Dendritic cell treated with granulocyte-macrophage colony-stimulating factor and Interleukin-4, amounts not matched to agents 40 ng/mL and 50 ng/mL, for 4 days (primary cell): ENCODE data around the gene DNAJB9.
A peak's percentile ranks its signal among the peaks of the same experiment; 100 is the strongest.
"Not testable (repeated sequence)": the region's sequence is repeated elsewhere in the genome, so short reads cannot be mapped to it uniquely, and the experiment has no call there.

Experiments
- H3K27ac Mint-ChIP-seq: one replicate; pipeline ENCODE4 v1.8.0; 2022; ENCODE audit warnings: mild to moderate bottlenecking, mixed read lengths
- H3K27me3 Mint-ChIP-seq: one replicate; pipeline ENCODE4 v1.8.0; 2022; ENCODE audit warnings: mild to moderate bottlenecking, mixed read lengths
- H3K36me3 Mint-ChIP-seq: one replicate; pipeline ENCODE4 v1.8.0; 2022; ENCODE audit warnings: low read depth, mixed read lengths
- H3K4me1 Mint-ChIP-seq: one replicate; pipeline ENCODE4 v1.8.0; 2022; ENCODE audit warnings: low read depth, mixed read lengths
- H3K4me3 Mint-ChIP-seq: one replicate; pipeline ENCODE4 v1.8.0; 2022; ENCODE audit warnings: mild to moderate bottlenecking, moderate library complexity, mixed read lengths
- H3K9me3 Mint-ChIP-seq: one replicate; pipeline ENCODE4 v1.8.0; 2022; ENCODE audit warnings: mixed read lengths
- intact Hi-C: fragments of 100-400 bp; cut with micrococcal nuclease; formaldehyde crosslinking; loops from one replicate; pipeline ENCODE4 v1.15.0; 2022

DNAJB9 gene

GRCh38 chr7:108541478-108541877, 28.2 kb upstream of the DNAJB9 start:
- no peaks in the 10 kb centered on the region for H3K36me3 Mint-ChIP-seq
- no peaks in the 10 kb centered on the region for H3K27me3 Mint-ChIP-seq
- no peaks in the 10 kb centered on the region for H3K9me3 Mint-ChIP-seq
- H3K4me3 Mint-ChIP-seq = no peak overlapping the region
- H3K27ac Mint-ChIP-seq = no peak overlapping the region
- intact Hi-C loops = no loop called here
- H3K4me1 Mint-ChIP-seq = no peaks in the 10 kb centered on the region

- H3K4me1 Mint-ChIP-seq, H3K36me3 Mint-ChIP-seq, H3K27me3 Mint-ChIP-seq, H3K27ac Mint-ChIP-seq, H3K4me3 Mint-ChIP-seq, H3K9me3 Mint-ChIP-seq, intact Hi-C loops: not testable (repeated sequence)
Measured at GRCh38 chr7:108548141-108548896, 21.4 kb upstream of the DNAJB9 start.

- intact Hi-C loops, H3K27me3 Mint-ChIP-seq, H3K27ac Mint-ChIP-seq, H3K4me1 Mint-ChIP-seq, H3K4me3 Mint-ChIP-seq: not testable (repeated sequence)
- Mint-ChIP-seq H3K36me3 (peaks cover 18% of the 10 kb centered on the region), H3K9me3 (peaks cover 37% of the 10 kb centered on the region)
Measured at GRCh38 chr7:108556665-108557064, 13.0 kb upstream of the DNAJB9 start.

GRCh38 chr7:108557191-108557590, 12.5 kb upstream of the DNAJB9 start:
- intact Hi-C loops = no loop called here
- H3K4me1 Mint-ChIP-seq = peaks cover 4% of the 10 kb centered on the region
- peaks cover 19% of the 10 kb centered on the region for H3K36me3 Mint-ChIP-seq
- H3K27me3 Mint-ChIP-seq = no peaks in the 10 kb centered on the region
- no peak overlapping the region for H3K27ac Mint-ChIP-seq
- H3K9me3 Mint-ChIP-seq = peaks cover 37% of the 10 kb centered on the region
- no peak overlapping the region for H3K4me3 Mint-ChIP-seq

GRCh38 chr7:108557617-108558016, 12.1 kb upstream of the DNAJB9 start:
- no peak overlapping the region for H3K4me3 Mint-ChIP-seq

GRCh38 chr7:108559253-108559652, 10.4 kb upstream of the DNAJB9 start:
- Mint-ChIP-seq H3K36me3 (peaks cover 20% of the 10 kb centered on the region), H3K4me3 (no peak overlapping the region), H3K4me1 (no peaks in the 10 kb centered on the region), H3K9me3 (peaks cover 37% of the 10 kb centered on the region), H3K27ac (no peak overlapping the region), H3K27me3 (no peaks in the 10 kb centered on the region)
- intact Hi-C loops = no loop called here

More at GRCh38 chr7:108557617-108558016, 12.1 kb upstream of the DNAJB9 start:
- peaks cover 37% of the 10 kb centered on the region for H3K9me3 Mint-ChIP-seq
- no peak overlapping the region for H3K27ac Mint-ChIP-seq
- intact Hi-C loops = no loop called here
- peaks cover 19% of the 10 kb centered on the region for H3K36me3 Mint-ChIP-seq
- H3K27me3 Mint-ChIP-seq = no peaks in the 10 kb centered on the region
- H3K4me1 Mint-ChIP-seq = no peaks in the 10 kb centered on the region

GRCh38 chr7:108561047-108561619, 8.5 kb upstream of the DNAJB9 start:
- Mint-ChIP-seq H3K9me3 (peaks cover 32% of the 10 kb centered on the region), H3K4me1 (peaks cover 5% of the 10 kb centered on the region), H3K36me3 (peaks cover 36% of the 10 kb centered on the region), H3K27me3 (no peaks in the 10 kb centered on the region), H3K4me3 (no peak overlapping the region), H3K27ac (no peak overlapping the region)
- intact Hi-C loops = no loop called here

- intact Hi-C loops = no loop called here
- H3K27ac Mint-ChIP-seq = no peak overlapping the region
- H3K9me3 Mint-ChIP-seq = no peaks in the 10 kb centered on the region
- peaks cover 5% of the 10 kb centered on the region for H3K4me1 Mint-ChIP-seq
- no peak overlapping the region for H3K4me3 Mint-ChIP-seq
- H3K27me3 Mint-ChIP-seq = no peaks in the 10 kb centered on the region
- H3K36me3 Mint-ChIP-seq = peaks cover 39% of the 10 kb centered on the region
Measured at GRCh38 chr7:108565987-108566386, 3.7 kb upstream of the DNAJB9 start.

GRCh38 chr7:108568801-108569380, 783 bp upstream of the DNAJB9 start:
- intact Hi-C loops = loop anchor here (1.0 kb wide), 1 partner anchor 43 kb away; the partner anchor contains the start of gene PNPLA8
- Mint-ChIP-seq H3K9me3 (no peaks in the 10 kb centered on the region), H3K4me1 (peaks cover 5% of the 10 kb centered on the region), H3K36me3 (peaks cover 53% of the 10 kb centered on the region), H3K4me3 (peak overlapping the region; percentile 98), H3K27ac (peak overlapping the region; percentile 98), H3K27me3 (no peaks in the 10 kb centered on the region)

GRCh38 chr7:108570146-108570755, 577 bp downstream of the DNAJB9 start:
- intact Hi-C loops = no loop called here
- H3K4me1 Mint-ChIP-seq = peaks cover 5% of the 10 kb centered on the region
- H3K36me3 Mint-ChIP-seq = peaks cover 52% of the 10 kb centered on the region

GRCh38 chr7:108572480-108572879, 2.8 kb downstream of the DNAJB9 start:
- H3K27ac Mint-ChIP-seq = no peak overlapping the region
- intact Hi-C loops = no loop called here
- no peak overlapping the region for H3K4me3 Mint-ChIP-seq
- H3K9me3 Mint-ChIP-seq = no peaks in the 10 kb centered on the region
- H3K27me3 Mint-ChIP-seq = no peaks in the 10 kb centered on the region
- peaks cover 61% of the 10 kb centered on the region for H3K36me3 Mint-ChIP-seq
- peaks cover 13% of the 10 kb centered on the region for H3K4me1 Mint-ChIP-seq

More at GRCh38 chr7:108570146-108570755, 577 bp downstream of the DNAJB9 start:
- peak overlapping the region; percentile 98 for H3K27ac Mint-ChIP-seq
- no peaks in the 10 kb centered on the region for H3K27me3 Mint-ChIP-seq
- H3K9me3 Mint-ChIP-seq = no peaks in the 10 kb centered on the region
- peak overlapping the region; percentile 98 for H3K4me3 Mint-ChIP-seq

- no peak overlapping the region for H3K27ac Mint-ChIP-seq
- no peaks in the 10 kb centered on the region for H3K27me3 Mint-ChIP-seq
- H3K4me1 Mint-ChIP-seq = peaks cover 13% of the 10 kb centered on the region
- peaks cover 66% of the 10 kb centered on the region for H3K36me3 Mint-ChIP-seq
- peaks cover 17% of the 10 kb centered on the region for H3K9me3 Mint-ChIP-seq
- intact Hi-C loops = no loop called here
- no peak overlapping the region for H3K4me3 Mint-ChIP-seq
Measured at GRCh38 chr7:108575156-108575555, 5.5 kb downstream of the DNAJB9 start.

GRCh38 chr7:108576116-108576515, 6.4 kb downstream of the DNAJB9 start:
- H3K27ac Mint-ChIP-seq = no peak overlapping the region

GRCh38 chr7:108578937-108579336, 9.3 kb downstream of the DNAJB9 start:
- H3K4me1 Mint-ChIP-seq = peaks cover 18% of the 10 kb centered on the region
- no peak overlapping the region for H3K27ac Mint-ChIP-seq
- peaks cover 41% of the 10 kb centered on the region for H3K36me3 Mint-ChIP-seq
- H3K4me3 Mint-ChIP-seq = no peak overlapping the region
- intact Hi-C loops = no loop called here
- H3K27me3 Mint-ChIP-seq = no peaks in the 10 kb centered on the region
- H3K9me3 Mint-ChIP-seq = peaks cover 18% of the 10 kb centered on the region

More at GRCh38 chr7:108576116-108576515, 6.4 kb downstream of the DNAJB9 start:
- no peak overlapping the region for H3K4me3 Mint-ChIP-seq
- H3K9me3 Mint-ChIP-seq = peaks cover 18% of the 10 kb centered on the region
- H3K4me1 Mint-ChIP-seq = peaks cover 17% of the 10 kb centered on the region
- intact Hi-C loops = no loop called here
- H3K36me3 Mint-ChIP-seq = peaks cover 62% of the 10 kb centered on the region
- H3K27me3 Mint-ChIP-seq = no peaks in the 10 kb centered on the region
